ENCODE data around the gene ATP6V1B1.

ATP6V1B1 gene

DNA sequence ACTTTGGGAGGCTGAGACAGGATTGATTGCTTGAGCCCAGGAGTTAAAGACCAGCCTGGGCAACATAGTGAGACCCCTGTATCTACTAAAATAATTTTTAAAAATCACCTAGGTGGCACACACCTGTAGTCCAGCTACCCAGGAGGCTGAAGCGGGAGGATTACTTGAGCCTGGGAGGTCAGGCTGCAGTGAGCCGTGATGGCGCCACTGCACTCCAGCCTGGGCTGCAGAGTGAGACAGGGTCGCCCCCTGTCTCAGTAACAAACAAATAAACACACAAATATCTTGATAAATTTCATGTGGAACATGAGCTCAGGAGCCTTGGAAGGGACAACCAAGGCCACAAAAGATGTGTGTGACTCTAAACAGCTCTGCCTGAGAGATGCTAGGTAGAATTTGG is 31.0 kb downstream of the ATP6V1B1 start:
- no peak for DNase-seq (ENCODE audit: low spot score)

DNA sequence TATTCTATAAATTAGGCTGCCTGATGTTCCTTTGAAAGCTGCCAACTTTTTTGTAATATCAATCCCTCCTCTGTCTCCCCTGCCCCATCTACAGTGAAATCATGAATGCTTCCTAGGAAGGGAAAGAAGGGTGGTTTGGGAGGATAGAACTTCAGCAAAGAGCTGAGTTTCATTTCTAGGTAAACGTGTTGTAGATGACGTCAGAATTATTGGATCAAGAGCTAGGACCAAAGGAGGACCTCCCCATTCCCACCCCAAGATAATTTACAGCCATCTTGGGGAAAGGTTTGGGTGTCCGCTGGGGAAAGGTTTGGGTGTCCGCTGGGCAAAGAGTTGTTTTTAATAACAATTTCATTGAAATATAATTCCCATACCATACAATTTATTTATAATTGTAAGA is 31.5 kb downstream of the ATP6V1B1 start:
- no peak for DNase-seq (ENCODE audit: low spot score)

DNA sequence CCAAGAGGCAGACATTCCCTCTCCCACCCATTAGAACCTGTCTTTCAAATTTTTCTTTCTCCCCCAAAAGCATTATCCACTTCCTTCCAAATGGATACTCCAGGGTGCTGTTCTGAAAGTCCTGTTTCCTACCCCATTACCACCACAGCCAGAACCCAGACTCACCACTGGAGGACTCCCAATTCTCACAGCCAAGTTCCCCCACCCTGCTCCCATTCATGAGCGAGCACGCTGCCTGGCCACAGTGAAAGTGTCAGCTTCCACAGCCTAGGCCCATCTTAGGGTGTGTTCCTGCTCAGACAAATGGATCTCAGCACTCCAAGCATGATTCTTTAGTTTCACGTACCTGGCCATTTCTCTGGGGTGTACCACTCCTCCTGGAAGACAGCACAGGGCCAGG is 38.9 kb downstream of the ATP6V1B1 start:
- no peak for DNase-seq (ENCODE audit: low spot score)

DNA sequence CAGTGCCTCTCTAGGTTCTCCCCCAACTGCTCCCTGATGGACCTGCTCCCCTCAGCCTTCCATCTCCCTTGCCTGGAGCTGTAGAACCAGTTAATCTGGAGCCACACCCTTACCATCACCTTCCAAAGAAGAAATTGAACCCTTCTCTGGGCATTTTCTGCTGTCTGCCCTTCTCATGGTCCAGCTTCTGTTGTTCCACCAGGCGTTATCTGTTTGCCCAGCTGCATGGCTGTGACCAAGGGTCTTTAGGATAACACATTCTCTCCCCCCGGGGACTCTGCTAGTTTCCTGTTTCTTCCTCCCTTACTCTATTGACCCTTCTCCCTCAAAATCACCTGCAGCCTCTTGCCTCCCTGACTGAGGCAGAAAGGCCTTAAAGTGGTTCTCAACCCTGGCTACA is 39.5 kb downstream of the ATP6V1B1 start:
- no peak for DNase-seq (ENCODE audit: low spot score)

DNA sequence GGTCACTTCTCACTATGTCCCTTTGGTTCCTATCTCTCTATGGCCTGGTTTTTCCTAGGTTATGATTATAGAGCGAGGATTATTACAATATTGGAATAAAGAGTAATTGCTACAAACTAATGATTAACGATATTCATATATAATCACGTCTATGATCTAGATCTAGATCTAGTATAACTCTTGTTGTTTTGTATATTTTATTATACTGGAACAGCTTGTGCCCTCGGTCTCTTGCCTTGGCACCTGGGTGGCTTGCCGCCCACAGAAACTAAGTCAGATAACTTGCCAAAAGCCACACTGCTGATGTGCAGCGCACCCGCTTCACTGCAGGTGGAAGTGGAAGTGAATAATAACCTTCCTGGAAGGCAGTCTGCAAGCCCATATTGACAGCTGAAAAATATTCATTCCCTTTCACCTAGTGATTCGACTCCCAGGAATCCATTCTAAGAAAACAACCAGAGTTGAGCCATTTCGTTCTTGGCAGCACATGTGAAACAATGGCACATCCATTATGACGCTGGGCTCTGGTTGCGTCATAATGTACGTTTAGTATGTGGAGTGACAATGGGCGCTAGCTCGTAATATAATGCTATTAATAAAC is 42.0 kb downstream of the ATP6V1B1 start:
- DNase-seq (ENCODE audit: low spot score) = peak; percentile 8

DNA sequence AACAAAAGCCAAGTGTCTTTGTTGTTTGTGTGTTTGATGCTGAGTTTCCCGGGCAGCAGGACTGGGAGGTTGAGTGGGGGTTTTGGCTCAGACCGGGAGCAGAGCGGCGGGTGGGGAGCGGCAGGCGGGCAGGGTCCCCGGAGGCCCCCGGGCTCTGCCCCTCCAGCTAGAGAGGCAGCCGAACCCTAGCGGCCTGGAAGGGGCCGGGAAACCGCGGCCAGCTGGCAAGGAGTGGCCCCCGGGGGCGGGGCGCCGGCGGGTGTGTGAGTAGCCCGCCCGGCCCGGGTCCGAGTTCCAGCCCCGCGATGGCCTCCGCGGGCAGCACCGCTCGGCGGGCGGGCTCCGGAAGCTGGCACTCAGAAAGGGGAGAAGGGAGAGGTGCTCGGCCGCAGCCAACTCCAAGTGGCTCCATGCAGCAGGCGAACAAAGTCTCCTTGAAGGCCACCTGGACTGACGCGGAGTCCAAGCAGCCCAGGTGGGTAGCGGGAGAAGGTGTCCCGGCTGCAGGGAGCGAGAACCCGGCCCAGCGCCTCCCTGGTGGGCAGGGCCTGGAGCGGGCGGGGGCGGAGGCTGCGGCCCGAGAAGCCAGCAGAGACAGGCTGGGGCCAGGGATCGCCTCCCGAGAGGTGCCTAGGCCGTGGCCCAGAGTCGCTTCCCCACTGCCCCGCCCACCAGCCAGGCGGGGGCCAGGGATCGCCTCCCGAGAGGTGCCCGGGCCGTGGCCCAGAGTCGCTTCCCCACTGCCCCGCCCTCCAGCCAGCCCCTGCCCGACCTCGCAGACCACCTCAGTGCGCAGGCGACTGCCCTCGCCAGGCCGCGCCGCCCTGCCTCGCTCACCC is 42.9 kb downstream of the ATP6V1B1 start, which contains the start of gene ANKRD53:
TSS of gene ANKRD53 (plus strand) at position 290 of the 839 bp plus-strand sequence. CDS start at position 306, 16 bp downstream.
- DNase-seq (ENCODE audit: low spot score) = no peak

DNA sequence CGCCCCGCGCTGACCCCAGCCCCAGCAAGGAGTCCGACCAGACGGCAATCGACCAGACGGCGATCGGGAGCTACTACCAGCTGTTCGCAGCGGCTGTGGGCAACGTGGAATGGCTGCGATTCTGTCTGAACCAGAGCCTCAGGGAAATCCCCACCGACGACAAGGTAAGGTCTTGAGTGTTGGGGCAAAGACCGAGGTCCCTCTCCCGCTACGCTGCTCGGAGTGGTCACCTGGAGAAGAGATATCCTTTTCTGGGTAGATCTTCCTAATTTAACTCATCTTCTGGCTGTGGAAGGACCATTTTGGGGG is 43.4 kb downstream of the ATP6V1B1 start:
- no peak for DNase-seq (ENCODE audit: low spot score)

DNA sequence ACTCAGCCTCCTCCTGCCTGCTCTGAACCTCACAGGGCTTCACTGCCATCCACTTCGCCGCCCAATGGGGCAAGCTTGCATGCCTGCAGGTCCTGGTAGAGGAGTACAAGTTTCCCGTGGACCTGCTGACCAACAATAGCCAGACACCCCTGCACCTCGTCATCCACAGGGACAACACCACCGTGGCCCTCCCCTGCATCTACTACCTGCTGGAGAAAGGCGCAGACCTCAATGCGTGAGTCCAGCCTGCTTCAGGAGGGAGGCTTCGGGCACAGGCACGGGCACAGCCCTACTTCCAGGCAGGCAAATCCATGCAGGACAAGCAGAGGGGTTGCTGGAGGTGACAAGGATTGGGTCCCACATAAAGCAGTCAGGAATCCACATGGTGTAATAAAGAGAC is 43.9 kb downstream of the ATP6V1B1 start:
- no peak for DNase-seq (ENCODE audit: low spot score)

DNA sequence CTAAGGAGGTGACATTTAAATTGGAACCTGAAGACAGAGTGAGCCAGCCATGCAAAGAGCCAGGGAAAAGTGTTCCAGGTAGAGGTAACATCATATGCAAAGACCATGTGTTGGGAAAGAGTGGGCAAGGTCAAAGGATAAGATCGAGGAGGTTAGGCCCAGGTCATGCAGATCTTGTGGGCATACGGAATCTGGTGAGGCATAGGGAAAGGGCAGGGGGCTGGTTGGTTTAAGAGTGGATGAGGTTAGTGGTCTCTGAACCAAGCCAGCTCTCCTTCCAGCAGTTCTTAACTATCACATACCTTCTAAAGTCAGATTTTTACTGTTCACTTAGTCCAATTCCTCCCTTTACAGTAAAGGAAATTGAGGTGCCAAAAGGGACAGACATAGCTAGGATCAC is 45.7 kb downstream of the ATP6V1B1 start:
- DNase-seq (ENCODE audit: low spot score) = no peak

DNA sequence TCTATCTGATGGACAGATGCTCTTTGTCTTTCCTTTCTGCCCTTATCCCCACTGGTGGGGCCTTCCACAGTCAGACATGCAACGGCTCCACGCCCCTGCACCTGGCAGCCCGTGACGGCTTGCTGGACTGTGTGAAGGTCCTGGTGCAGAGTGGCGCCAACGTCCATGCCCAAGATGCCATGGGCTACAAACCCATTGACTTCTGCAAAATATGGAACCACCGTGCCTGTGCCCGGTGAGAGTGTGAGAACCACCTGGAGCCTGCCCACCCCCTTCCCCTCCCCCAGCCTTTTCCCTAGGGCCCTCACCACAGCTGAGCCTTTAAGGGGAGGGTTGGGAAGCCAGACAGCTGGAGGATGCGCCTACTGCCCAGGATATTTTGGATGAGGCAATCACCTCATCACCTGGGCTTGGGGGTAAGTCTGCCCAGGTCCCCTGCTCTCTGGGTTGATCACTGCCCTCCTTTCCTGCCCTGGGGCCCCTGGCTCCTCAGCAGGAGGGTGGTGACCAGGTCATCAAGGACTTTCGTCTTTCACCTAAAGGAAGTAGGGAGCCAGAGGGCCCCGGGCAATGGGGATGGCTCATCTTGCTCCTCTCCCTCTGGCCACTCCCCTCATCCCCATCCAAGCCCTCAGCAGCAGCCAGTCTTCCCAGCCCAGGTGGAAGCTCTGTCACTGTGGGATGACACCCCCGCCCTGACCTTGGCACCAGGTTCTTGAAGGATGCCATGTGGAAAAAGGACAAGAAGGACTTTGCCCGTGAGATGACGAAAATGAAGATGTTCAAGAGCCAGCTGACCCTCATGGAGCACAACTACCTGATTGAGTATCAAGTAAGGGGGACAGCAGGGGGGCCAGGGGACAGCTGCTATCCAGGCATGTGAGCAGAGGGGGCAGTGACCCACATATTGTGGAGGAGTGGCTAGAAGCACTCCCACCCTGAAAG is 46.4 kb downstream of the ATP6V1B1 start:
- DNase-seq (ENCODE audit: low spot score) = no peak

DNA sequence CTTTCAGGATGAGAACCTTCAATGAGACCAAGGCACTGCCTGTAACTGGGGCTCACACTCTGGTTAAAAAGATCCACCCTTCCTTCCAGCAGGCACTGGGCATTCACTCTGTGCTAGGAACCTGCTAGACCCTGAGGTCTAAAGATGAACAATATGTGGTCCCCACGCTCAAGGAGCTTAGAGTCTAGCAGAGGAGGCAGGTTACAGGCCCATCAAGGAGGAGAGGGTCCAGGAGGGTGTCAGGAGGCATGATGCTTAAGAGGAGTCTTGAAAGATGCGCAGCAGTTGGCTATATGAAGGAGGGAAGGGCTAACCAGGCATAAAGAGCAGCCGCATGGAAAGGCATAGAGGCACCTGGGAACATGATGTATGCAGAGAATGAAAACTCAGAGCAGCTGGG is 47.3 kb downstream of the ATP6V1B1 start:
- no peak for DNase-seq (ENCODE audit: low spot score)

DNA sequence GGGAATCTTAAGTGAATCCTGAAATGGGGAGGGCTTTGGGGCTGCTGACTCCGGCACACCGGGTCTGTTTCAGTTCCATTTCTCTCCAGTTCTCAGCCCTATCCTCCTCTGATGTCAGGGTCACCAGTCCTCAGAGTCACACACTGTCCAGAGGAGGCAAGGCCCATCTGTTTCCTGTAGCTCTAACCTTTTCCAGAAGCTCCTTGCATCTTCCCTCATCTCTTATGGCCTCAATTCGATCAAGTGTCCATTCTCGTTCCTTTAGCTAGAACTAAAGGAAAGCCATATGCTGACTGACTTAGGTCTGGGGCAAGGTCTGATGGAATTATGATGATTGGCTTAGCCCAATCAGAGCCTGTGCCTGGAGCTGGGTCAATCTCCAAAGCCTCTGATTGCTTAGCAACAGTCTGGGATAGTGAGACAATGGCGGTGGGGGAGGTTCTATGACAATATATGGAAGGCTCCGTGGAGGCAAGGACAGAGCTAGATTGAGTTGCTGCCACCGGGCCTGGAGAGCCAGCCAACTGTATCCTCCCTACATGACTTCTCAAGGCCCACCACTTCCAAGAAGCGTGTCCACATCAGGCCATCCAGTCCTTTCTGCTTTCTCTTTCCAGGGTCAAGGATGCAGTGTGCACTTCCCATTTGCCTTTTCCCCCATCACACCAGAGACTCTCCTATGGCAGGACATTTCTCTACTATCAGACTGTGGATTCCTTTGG is 48.0 kb downstream of the ATP6V1B1 start:
- no peak for DNase-seq (ENCODE audit: low spot score)

DNA sequence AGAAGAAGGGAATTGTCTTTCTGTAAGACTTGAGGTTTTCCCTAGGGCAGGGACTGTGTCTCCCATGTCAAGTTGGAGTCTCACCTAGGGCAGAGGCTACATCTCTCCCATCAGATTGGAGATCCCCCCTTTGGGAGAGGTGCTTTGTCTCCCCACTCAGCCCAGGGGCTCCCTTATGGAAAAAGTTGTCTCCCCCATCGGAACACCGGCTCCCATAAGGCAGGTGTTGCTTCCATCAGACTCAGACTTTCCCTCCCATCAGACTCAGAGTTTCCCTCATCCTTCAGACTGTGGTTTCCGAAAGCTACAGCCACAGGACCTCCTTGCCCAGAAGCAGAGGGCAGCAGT is 48.5 kb downstream of the ATP6V1B1 start:
- no peak for DNase-seq (ENCODE audit: low spot score)

DNA sequence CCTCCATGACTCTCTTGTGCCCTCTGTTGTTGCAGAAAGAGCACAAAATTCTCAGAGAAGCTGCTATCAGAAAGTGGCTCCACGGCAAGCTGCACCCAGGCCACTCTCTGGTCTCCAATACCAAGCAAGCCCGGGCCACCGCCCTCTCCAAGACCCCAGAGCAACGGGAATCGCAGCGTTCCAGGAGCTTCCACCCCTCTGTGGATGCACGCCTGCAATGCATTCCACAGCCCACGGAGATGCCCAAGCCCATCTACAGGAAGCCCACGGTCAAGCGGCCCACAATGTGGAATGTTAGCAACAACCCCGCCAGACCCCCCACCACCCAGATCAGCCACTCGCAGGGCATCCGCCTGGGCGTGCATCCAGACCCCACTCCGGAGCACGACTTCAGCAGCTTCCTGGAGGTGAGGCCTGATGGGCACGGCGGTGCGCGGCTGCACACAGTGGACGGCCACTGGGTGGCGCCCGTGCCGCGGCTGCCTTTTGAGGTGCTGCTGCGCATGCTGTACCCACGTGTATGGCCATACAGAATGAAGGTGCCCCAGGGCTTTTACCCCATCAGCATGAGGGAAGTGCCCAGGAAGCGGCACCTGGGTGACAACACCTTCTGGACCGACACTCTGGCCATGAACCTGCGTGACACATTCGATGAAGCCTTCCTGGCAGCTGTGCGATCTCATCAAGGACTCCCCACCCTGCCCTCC is 49.0 kb downstream of the ATP6V1B1 start:
- DNase-seq (ENCODE audit: low spot score) = peak; percentile 18

DNA sequence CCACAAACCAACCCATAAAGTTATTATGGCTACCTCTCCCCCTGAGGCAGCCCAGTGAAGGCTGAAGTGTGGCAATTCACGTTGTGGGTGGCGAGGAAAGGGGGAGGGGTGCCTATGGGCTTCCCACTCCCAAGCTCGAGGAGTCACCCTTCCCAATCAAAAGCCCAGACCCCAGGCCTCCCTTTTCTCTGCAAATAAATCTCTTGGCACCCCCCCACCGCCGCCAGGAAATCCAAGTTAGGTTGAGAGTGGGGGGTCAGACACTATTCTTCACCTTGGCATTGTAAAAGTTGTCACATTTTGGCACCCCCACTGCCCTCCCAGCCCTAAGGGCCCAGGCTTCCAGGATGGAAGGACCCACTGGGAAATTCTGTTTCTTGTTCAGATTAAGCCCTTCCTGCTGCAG is 49.6 kb downstream of the ATP6V1B1 start:
- DNase-seq (ENCODE audit: low spot score) = no peak

DNA sequence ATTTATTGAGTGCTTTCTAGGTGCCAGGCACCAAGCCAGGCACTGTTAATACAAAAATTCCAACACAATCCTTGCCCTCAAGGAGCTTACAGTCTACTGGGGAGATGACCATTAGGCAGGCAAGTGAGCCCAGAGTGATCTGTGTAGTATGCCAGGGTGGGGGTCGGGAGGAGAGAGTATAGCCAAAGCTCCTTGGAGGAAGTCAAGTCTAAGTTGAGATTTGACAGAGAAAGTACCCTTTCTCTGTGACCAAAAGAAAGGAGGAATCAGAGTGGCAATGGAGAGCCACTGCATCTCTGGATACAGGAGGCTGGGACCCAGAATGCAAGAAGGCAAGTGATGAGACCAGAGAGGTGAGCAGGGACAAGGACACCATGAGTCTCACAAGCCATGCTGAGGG is 50.3 kb downstream of the ATP6V1B1 start:
- no peak for DNase-seq (ENCODE audit: low spot score)

DNA sequence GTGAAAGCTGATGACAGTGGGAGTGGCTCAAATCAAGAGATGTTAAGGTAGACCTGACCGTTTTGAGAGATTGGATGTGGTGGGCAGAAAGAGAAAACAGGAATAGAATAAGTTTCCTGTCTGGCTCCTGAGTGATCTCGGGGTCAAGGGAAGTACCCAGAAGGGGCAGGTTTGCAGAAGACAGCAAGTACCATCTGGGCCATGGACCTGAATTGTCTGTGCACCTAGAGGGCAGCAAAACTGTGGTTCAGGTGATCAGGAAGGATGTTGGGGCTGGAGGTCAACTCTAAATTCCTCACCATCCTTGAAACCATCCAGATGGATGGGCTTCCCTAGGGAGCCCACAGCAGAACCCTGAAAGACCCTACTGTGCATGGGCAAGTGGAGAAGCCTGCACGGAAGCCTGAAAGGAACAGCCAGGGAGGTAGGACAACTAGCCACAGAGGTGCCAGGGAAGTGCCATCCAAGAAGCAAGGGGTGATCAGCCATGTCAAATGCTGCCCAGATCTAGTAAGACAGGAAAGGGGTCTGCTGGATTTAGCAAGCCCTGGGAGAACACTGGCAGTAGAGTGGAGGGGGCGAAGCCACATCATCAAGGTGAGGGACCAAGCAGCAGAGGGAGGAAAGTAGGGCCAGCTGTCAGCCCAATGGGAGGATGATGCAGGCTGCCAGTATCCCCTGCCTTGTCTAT is 50.9 kb downstream of the ATP6V1B1 start:
- no peak for DNase-seq (ENCODE audit: low spot score)

DNA sequence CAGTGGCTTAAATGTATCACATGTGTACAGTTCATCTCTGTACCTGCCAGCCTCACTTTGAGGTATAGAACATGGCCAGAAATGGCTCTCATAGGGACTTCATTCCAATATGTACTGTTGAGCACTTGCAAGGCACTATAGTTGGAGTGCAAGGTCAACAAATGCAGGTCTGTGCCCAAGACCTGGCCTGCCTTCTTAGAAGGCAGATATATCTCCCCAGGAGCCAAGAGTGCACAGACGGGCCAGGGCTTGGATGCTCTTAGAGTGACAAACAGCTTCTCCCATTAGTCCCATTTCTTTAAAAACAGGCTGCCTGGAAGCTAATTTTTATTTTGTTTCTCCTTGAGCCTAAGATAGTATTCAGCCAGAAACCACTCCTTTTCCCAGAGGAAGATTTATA is 51.7 kb downstream of the ATP6V1B1 start:
- DNase-seq (ENCODE audit: low spot score) = no peak

DNA sequence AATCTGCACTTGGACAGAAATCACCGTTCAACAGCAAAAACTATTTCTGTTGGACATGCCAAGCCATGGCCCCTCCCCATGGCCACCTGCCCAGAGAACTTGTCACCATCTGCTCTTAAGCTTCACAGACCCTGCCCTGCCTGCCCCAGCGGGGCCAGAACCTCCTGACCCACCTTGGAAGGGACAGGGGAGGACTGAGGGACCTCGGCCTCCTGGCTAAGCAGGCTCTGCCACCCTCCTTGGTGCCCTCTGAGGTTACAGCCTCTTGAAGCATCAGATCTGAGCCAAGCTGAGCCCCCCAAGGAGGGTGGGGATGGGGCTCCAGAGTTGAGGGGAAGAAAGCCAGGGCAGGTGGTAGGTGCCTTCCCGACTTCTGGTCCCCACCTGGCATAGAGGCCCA is 52.5 kb downstream of the ATP6V1B1 start:
- DNase-seq (ENCODE audit: low spot score) = no peak

DNA sequence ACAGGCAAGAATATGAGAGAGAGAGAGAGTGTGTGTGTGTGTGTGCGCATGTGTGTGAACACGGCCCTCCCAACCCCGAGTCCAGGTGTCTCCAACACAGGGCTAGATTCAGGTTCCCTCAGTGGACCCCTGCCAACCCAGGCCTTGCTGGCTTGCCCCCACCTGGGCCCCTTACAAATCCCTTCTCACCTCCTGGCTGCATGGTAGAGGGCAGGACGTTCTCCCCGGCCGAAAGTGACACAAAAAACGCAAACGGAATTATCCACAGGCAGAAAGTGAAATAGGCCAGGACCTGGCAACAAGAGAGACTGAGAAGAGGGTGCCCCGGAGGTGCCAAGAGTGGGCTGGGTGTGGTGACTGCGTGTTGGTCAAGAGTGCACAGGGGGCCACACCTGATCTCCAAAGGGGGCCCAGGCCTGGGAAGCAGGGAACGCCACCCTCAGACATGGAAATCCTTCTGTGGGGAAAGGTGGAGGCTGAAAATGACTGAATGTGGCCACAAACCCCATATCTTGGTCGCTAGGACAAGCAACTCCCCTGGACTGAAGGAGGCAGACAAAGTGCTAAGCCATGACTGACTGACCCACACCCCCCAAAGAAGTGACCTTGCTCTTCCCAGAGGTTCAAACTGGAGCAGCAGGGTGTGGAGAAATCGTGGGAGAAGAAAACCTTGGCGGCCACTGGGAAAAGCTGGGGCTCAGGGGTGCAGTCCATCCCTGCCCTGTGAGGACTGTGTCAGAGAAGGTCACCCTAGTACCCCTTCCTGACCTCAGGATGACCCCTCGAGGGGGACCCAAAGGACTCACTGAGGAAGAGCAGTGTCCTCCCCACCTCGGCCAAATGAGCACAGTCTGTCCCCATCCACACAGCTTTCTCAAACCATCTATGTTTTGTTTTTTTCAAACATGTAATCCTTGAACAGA is 53.3 kb downstream of the ATP6V1B1 start:
- DNase-seq (ENCODE audit: low spot score) = no peak
